GM19023 (cell line): Measurements from ENCODE around the gene WDR1.

Source experiments
- ATAC-seq: cut with Tn5 transposase; IDR thresholded peaks from one replicate; pipeline ENCODE4 v1.9.1; 2021; ENCODE audit warnings: mild to moderate bottlenecking, moderate library complexity; ENCODE audit not compliant: unreplicated experiment

The WDR1 gene

GRCh38 chr4:10100734-10101216 is 15.8 kb downstream of the WDR1 start:
- ATAC-seq = no peak

DNA sequence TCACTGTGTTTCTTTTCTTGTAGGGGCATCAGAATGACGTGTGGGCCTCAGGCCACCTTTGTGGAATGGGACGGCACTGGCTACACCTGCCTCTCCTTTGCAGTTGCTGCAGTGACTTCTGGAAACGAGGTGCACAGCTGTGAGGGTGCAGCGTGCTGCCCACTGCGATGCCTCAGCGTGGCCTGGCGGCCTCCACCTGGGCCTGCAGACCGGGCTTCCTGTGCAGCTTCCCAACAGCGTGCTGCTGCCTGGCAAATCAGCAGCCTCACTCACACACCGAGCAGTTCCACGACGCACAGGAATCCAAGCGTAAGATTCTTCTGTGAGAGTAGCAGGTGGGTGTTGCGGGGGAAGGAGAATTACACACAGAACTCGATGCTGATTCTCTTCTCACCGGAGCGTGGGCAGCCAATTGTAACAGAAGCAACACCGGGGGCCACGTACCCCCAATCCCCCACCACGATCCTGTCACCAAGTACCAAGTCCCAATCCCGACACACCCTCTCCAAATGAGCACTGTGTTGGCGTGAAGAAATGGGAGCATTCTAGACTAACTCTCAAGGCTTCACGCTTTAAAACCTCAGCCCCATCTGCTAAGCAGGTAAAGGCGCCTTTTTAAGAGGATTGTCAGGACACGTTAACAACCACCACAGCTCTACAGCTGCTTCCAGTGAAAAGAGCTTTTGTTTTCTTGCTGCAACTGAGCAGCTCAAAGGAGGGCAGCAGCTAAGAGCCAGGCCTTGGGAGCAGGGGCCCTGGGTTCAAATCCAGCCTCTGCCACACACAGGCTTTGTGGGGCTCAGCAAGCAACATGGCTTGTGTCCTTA is 16.9 kb downstream of the WDR1 start:
- ATAC-seq = no peak

DNA sequence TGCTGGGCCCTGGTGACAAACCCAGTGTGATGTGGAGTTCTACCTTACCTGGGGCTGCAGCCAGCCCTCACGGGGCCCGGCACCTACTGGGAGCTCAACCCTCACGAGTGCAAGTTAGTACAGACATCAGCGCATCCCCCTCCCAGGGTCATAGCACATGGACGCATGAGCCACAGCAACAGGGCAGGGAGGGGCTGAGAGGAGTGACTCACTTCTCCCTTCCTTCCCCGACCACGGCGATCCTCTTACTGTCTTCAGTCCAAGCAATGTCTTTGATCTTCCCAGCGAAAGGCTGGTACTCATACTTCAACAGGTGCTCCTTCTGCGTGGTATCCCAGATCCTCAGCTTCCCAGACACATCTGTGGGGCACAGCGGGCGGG is 17.8 kb downstream of the WDR1 start:
- ATAC-seq = no peak

- ATAC-seq = no peak
Measured at GRCh38 chr4:10097906-10098779, 18.5 kb downstream of the WDR1 start.

DNA sequence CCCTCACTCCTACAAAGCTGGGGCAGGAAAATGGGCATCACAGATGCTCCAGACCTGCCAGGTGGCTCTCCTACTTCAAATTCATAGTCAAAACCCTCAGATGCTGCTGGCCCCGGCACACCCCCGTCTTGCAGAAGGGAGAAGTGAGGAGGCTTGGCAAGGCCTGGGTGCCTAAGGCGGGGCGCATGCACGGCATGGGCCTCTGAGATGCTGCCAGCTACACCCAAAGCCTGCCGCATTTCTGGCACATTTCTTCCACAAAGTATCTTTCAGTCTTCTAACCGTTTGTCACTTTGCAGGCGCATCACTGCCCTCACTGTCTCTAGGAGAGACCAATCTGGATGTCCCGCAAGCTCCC is 19.6 kb downstream of the WDR1 start:
- ATAC-seq = no peak

GRCh38 chr4:10096201-10096977 is 20.2 kb downstream of the WDR1 start:
- ATAC-seq = peak; percentile 79

DNA sequence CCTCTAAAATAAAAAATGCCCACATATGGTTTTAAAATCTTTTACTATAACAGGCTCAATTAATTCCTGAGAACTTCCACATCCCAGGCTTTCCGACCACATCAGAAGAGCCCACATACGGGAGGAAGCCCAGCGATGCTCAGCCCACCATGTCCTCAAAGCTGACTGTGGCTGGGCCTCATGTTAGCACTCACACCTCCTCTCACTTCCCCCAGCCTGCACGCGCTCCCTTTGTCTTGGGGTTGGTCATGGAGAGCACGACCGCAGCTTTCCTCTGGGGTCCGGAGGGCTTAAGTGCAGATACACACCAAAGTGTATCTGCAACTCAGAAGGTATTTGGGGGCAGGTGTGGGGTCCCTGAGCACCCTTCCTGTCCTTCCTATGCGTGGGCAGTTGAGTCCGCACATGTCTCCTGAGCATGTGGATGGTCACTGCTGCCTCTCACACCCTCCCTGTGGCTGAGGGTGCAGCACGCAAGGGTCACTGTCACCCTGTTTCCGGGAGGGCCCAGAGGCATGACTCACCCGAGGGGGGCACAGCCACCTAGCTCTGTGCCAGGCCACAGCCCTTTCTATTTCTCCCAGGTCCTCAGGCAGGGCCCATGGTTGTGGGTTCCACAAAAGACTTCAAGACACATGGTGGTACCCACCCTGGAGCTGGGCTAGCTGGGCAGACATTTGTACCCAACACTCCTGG is 21.2 kb downstream of the WDR1 start:
- ATAC-seq = no peak

GRCh38 chr4:10094841-10095240 is 21.8 kb downstream of the WDR1 start:
- ATAC-seq = no peak

- no peak for ATAC-seq
Measured at GRCh38 chr4:10093801-10094552, 22.6 kb downstream of the WDR1 start.

- no peak for ATAC-seq
Measured at GRCh38 chr4:10093271-10093621, 23.4 kb downstream of the WDR1 start.

- no peak for ATAC-seq
Measured at GRCh38 chr4:10092481-10093270, 23.9 kb downstream of the WDR1 start.

- no peak for ATAC-seq
Measured at GRCh38 chr4:10091531-10092181, 24.9 kb downstream of the WDR1 start.

GRCh38 chr4:10090467-10091250 is 25.9 kb downstream of the WDR1 start:
- no peak for ATAC-seq

- no peak for ATAC-seq
Measured at GRCh38 chr4:10089346-10089745, 27.3 kb downstream of the WDR1 start.

- no peak for ATAC-seq
Measured at GRCh38 chr4:10088135-10089010, 28.2 kb downstream of the WDR1 start.

GRCh38 chr4:10087152-10087791 is 29.3 kb downstream of the WDR1 start:
- ATAC-seq = no peak
